Cardiac fibroblast (primary cell): ENCODE measurements around the gene CACYBP.
"Not testable (repeated sequence)": the region's sequence is repeated elsewhere in the genome, so short reads cannot be mapped to it uniquely, and the experiment has no call there.

ENCODE experiments used
- DNase-seq, 2 donors: peaks; one replicate each; pipeline versions ENCODE4 v3.0.0 to v3.0.0-alpha.2; 2010; ENCODE audit warnings: low read depth in 2 of 2
- H3K4me3 ChIP-seq, 2 donors: replicated peaks in 1 of 2; 1 replicate in 1 of 2; 2 replicates in 1 of 2; pipeline ENCODE4 v1.5.1; 2011; ENCODE audit warnings: low read depth in 2 of 2, low read length in 2 of 2, mild to moderate bottlenecking in 2 of 2, moderate library complexity in 1 of 2
- TF ChIP-seq, protein P1 (sequence below): IDR thresholded peaks from one replicate; pipeline ENCODE4 v1.5.1; 2011; ENCODE audit warnings: low read depth, mild to moderate bottlenecking, low read length, inconsistent platforms

The CACYBP gene

DNA sequence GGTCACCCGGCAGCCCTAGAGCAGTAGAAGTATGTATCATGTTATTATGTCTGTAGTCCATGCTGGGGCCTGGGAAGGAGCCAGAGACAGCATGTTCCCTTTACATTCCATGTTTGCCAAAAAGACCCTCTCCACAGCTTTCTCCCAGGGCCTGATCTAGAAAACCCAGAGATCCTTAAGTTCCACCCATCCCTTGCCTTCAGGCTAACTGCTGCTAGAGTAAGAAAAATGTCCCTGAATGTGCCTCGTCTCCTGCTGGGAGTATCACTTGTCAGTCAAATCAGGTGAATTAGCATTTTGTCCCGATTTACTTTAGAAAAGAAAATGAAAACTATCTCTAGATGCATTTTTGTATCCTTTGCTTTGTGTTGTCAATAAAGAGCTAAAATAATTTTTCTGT is 36.7 kb downstream of the CACYBP start:
- TF ChIP-seq, protein P1, sequence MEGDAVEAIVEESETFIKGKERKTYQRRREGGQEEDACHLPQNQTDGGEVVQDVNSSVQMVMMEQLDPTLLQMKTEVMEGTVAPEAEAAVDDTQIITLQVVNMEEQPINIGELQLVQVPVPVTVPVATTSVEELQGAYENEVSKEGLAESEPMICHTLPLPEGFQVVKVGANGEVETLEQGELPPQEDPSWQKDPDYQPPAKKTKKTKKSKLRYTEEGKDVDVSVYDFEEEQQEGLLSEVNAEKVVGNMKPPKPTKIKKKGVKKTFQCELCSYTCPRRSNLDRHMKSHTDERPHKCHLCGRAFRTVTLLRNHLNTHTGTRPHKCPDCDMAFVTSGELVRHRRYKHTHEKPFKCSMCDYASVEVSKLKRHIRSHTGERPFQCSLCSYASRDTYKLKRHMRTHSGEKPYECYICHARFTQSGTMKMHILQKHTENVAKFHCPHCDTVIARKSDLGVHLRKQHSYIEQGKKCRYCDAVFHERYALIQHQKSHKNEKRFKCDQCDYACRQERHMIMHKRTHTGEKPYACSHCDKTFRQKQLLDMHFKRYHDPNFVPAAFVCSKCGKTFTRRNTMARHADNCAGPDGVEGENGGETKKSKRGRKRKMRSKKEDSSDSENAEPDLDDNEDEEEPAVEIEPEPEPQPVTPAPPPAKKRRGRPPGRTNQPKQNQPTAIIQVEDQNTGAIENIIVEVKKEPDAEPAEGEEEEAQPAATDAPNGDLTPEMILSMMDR = no peak
- no peak overlapping the region for H3K4me3 ChIP-seq
- DNase-seq = no peak

DNA sequence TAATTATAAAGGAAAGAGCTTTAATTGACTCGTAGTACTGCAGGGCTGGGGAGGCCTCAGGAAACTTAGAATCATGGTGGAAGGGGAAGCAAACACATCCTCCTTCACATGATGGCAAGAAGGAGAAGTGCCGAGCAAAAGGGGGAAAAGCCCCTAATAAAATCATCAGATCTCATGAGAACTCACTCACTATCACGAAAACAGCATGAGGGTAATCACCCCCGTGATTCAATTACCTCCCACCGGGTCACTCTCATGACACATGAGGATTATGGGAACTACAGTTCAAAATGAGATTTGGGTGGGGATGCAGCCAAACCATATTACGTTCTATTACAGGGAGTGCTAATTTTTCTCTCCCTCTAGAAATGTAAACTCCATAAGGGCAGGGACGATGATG is 37.7 kb downstream of the CACYBP start:
- TF ChIP-seq, protein P1 = no peak
- DNase-seq = no peak
- no peak overlapping the region for H3K4me3 ChIP-seq

DNA sequence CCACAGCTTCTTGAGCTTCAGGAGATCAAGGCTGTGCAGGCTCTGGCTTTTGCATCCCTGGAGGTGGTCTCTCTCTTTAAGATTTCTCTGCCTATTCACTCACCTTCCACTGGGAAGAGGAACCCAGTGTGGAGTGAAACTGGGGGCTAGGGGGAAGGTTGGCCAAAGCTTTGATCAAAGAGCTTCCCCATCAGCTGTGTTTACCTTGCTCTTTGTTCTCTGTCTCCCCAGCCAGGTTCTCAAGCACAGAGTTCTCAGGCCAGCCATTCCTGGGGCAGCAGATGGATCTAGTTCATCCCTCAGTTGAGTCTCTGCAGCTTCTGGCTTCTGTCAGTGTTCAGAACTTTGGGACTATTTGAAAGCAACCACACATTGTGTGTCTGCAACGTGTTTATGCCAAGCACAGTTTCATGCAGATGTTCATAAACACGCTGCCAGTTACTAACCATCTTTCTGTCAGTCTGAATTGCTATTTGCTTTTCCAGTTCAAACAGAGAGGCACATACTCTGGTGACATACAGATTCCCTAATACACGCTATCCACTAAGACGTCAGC is 40.7 kb downstream of the CACYBP start:
- TF ChIP-seq, protein P1 = no peak
- no peak for DNase-seq

DNA sequence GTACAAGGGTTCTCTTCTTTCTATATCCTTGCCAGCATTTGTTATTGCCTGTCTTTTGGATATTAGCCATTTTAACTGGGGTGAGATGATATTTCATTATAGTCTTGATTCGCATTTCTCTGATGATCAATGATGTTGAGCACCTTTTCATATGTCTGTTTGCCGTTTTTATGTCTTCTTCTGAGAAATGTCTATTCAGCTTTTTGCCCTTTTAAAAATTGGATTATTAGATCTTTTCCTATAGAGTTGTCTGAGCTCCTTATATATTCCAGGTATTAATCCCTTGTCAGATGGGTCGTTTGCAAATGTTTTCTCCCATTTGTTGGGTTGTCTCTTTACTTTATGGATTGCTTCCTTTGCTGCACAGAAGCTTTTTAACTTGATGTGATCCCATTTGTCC is 42.9 kb downstream of the CACYBP start:
- TF ChIP-seq, protein P1 = no peak
- no peak for DNase-seq
- H3K4me3 ChIP-seq = no peak overlapping the region

More for the DNA sequence above, 40.7 kb downstream of the CACYBP start:
- H3K4me3 ChIP-seq = no peak overlapping the region

DNA sequence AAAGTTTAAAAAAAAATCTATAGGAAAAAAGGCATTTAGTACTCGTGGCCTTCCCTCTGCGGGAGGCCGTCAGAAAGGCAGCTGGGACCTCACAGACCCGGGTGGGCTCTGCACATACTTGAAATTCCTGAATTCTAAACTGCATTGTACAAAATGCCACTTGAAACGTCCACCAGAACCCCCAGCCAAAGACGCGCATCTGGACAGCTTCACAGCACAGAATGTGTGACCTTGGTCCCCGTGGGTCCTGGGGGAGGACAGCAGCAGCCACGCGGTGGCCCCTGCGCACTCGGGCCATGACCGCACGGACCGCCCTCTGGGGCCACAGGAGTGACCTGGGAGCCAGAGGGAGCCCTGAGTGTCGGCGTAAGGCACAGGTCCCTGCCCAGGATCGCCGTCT is 44.1 kb downstream of the CACYBP start:
- no peak for DNase-seq
- H3K4me3 ChIP-seq = no peak overlapping the region
- TF ChIP-seq, protein P1 = no peak

DNA sequence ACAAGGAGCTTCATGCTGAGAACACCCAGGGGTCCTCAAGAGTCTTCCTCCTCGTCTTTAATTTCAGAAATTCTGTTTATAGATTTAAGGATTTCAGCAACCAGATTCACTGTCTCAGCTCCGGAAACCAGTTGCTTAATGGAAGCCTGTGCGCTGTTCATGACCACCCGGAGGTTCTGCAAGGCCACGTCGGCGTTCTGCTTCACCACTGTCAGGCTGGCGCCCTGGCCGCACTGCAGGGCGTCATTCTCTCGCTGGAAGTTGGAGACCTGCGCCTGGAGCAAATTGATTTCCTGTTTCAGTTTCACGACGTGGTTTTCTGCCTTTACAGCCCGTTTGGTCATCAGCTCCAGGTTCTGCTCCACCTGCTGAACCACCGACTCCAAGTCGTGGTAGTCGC is 44.8 kb downstream of the CACYBP start:
- H3K4me3 ChIP-seq, DNase-seq: not testable (repeated sequence)

DNA sequence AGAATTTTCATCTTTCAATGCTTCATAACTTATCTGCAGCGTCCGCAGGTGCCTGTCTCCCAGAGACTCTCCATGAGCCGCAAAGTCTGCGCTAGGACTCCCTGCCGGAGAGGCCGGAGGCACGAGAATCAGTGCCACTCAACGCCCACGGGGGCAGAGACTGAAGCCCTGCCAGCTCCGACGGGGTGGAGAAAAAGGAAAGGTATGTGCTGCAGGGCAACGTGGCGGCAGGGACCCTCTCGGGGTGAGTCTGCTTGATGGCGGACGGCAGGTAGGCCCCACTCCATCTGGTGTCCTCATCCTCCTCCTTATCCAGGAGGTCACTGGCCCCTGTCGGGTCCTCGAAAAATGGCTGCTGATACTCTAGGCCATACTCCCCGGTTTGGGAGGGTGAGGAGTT is 45.4 kb downstream of the CACYBP start:
- H3K4me3 ChIP-seq = no peak overlapping the region
- no peak for DNase-seq
- TF ChIP-seq, protein P1 = no peak
